ENCODE data around the gene GJA1.

DNA sequence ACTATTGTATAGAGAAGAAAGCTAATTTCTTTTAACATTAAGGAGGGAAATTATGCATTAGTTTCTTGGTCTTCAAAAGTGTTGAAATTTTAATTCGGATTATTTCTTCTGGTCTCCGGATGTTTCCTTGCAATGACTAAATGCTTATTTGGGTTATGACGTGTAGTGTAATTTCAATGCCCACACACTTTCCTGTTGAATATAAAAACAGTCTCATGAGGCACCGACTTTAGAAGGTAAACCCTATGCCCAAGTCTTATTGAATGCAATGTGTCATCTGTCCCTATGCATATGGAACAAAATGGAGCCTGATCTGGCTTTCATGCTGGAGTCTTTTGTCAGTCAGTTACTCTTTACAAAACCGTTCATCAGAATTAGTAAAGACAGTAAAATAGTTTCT is 17.7 kb downstream of the GJA1 start:
- TF ChIP-seq POLR2A (IDR thresholded peaks at IDR 0.05; ENCODE audit: low read length) (no peak), NPAS2 (CRISPR knock-in tag; IDR thresholded peaks at IDR 0.05; ENCODE audit: borderline replicate concordance) (no peak), POLR2AphosphoS2 (conservative IDR thresholded peaks at IDR 0.05; ENCODE audit: low read length) (no peak), JUNB (IDR thresholded peaks at IDR 0.05) (no peak)

Measured in A549 (cell line).